GM18511 (cell line): ENCODE measurements around the gene PIK3R2.
"Not testable (repeated sequence)": the region's sequence is repeated elsewhere in the genome, so short reads cannot be mapped to it uniquely, and the experiment has no call there.

Experiments
- ATAC-seq: cut with Tn5 transposase; IDR thresholded peaks from one replicate; pipeline ENCODE4 v1.9.1; 2021; ENCODE audit warnings: mild to moderate bottlenecking, moderate library complexity; ENCODE audit not compliant: unreplicated experiment

Gene PIK3R2

GRCh38 chr19:18152442-18152816, 534 bp upstream of the PIK3R2 start:
- ATAC-seq: peak; percentile 66

DNA sequence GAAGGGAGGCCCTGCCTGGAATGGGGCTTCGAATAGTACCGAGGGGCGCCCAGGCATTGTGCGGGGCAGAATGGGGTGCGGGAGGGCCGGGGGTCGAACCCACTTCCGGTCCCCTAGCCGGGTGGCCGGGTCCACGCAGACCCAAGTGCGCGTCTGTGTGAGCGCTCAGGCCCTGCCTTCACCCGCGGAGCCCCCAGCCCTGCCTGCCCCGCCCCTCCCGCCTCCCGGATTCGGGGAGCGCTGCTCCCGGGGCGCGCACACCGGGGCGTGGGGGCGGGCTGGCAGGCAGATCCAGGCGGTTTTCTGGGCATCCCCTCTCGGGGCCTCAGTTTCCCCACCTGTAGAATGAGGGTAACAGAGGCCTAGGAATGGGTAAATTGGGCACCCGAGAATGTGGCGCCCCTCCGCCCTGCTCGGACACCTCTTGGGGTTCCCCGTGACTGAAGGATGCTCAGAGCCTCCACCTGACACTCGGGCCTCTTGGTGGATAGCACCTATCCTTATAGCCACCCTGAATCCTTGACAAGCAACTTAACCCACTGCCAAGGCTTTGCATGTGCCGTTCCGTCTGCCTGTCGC, 682 bp downstream of the PIK3R2 start:
- no peak for ATAC-seq

GRCh38 chr19:18155095-18156087, 2.4 kb downstream of the PIK3R2 start:
- ATAC-seq: no peak

DNA sequence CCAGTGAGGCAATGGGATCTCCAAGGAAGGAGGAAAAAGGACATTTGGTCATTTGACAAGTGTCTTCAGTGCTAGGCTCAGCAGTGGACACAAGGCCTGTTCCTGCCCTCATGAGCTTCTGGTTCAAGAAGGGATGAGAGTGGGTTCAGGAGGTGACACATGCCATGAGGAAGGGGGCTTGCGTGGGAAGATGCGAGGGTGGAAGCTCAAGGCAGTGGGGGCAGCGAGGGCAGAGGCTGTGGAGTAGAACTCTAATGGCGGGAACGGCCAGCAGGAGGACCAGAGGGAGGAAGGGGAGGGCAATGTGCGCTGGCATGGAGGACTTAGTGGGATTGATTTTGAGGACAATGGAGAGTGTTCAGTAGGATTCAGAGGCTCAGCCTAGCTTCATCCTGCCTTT, 3.3 kb downstream of the PIK3R2 start:
- ATAC-seq: no peak

DNA sequence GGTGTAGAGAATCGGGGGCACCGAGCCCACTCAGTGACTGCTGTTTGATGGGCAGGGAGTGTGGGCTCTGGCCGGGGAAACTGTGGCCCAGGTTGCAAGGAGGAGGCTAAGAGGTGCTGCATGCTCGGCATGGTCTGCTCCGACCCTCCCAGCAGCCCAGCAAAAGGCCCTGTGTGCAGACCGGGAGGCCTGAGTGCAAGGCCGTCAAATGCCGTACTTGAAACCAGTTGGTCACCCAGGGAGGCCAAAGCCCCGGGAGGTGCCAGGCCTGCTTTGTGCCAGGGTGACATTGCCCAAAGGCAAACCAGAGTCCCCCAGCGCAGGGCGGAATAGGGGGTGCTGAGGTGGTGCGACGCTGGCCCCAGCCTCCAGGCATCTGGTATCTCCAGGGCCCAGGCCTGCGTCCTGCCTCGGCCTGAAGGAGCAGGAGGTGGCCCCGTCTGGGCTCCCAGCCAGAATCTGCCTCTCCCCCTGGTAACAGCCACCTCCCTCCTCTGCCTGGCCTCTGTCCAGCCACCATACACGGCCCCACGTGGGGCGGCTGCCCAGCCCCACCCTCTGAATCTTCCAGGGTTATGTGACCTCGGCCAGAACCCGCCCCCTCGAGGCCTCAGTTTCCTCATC, 4.0 kb downstream of the PIK3R2 start:
- ATAC-seq: no peak

DNA sequence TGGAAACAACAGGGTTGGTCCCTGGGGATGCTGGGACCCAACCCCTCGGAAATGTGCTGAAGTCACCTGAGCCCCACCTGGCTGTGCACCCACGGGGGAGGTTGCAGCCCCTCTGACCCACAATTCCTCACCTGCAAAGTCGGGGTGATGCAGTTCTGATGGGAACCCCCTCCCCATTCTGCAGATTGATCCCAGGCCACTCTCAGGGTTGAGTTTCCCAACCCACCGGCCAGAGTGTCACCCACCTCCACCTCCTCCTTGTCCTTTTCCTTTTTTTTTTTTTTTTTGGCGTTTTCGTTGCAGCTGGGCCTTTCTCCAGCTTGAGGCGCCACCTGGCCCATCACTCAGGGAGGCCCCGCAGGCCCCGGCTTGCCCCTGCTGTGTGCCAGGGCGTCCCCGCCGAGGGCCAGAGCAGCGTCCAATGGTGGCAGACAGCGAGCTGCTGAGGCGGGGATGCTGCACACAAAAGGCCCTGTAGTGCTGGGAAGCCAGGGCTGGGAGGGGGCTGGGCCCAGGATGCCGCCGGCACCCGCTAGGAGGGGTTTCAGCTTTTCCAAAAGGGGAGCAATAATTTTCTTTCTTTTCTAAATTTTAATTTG, 4.6 kb downstream of the PIK3R2 start:
- no peak for ATAC-seq

- ATAC-seq: no peak
These were observed 5.5 kb downstream of the PIK3R2 start for GRCh38 chr19:18158467-18158866.

GRCh38 chr19:18159059-18159616, 6.2 kb downstream of the PIK3R2 start:
- ATAC-seq: not testable (repeated sequence)

- ATAC-seq: no peak
These were observed 6.8 kb downstream of the PIK3R2 start for GRCh38 chr19:18159810-18160209.

DNA sequence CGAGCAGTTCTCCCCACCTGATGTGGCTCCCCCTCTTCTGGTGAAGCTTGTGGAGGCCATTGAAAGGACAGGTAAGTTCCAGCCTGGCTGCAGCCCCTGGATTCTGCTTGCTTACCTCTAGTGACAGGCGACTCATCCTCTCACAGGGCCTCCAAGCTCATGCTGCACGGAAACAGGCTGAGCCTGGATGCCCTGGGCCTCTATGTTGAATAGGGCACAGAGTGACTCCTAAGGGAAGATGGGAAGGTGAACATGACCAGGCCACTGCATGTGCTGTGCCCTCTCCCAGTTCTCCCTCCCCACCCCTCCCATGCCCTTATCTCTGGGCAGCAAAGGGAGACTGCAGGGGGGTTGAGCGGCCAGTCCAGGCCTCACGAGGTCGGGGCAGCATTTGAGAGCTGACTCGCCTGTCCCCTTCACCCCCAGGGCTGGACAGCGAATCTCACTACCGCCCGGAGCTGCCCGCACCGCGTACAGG, 7.6 kb downstream of the PIK3R2 start:
- no peak for ATAC-seq

DNA sequence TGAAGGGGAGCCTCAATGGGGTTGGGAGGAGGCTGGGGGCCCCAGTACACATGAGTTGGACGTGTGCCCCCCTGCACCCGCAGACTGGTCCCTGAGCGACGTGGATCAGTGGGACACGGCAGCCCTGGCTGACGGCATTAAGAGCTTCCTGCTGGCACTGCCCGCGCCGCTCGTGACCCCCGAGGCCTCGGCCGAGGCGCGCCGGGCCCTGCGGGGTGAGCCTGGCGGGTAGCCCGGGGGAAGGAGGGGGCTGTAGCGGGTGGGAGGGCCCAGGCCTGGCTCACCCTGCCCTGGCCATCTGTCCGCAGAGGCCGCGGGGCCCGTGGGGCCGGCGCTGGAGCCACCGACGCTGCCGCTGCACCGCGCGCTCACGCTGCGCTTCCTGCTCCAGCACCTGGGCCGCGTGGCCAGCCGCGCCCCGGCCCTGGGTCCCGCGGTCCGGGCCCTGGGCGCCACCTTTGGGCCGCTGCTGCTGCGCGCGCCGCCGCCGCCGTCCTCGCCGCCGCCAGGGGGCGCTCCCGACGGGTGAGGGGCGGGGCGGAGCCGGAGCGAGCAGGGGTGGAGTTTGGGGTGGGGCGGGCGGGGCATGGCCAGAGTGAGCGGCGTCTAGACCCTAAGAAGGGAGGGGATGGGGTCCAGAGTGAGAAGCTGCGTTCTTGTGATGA, 8.1 kb downstream of the PIK3R2 start:
- ATAC-seq: peak; percentile 70

DNA sequence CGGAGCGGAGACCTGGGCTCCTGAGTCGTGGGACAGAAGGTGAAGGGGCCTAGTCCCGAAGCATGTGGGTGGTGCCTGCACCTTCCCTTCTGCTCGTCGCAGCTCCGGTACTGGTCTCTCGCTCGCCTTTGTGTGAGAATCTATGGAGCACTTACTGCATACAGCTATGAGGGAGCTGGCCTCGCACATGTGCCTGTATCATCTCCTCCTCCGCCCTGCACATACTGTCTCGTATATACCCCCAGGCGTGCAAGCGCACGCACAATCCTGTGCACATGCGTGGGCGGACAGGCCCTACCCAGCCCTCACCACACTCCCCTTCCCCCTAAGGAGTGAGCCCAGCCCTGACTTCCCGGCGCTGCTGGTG, 8.7 kb downstream of the PIK3R2 start:
- no peak for ATAC-seq

GRCh38 chr19:18164072-18164471, 11.1 kb downstream of the PIK3R2 start:
- no peak for ATAC-seq

- no peak for ATAC-seq
These were observed 13.0 kb downstream of the PIK3R2 start for GRCh38 chr19:18165794-18166544.

DNA sequence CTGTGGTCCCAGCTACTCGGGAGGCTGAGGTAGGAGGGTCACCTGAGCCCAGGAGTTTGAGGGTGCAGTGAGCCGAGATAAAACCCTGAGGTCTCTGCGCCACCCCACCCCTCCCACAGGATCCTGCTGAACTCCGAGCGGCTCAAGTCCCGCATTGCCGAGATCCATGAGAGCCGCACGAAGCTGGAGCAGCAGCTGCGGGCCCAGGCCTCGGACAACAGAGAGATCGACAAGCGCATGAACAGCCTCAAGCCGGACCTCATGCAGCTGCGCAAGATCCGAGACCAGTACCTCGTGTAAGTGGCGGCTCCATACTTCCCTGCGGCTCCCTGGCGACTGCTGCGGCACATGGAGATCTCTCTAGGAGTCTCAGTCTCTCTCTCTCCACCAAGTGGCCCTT, 14.0 kb downstream of the PIK3R2 start:
- no peak for ATAC-seq

GRCh38 chr19:18167975-18168645, 15.1 kb downstream of the PIK3R2 start:
- ATAC-seq: no peak

DNA sequence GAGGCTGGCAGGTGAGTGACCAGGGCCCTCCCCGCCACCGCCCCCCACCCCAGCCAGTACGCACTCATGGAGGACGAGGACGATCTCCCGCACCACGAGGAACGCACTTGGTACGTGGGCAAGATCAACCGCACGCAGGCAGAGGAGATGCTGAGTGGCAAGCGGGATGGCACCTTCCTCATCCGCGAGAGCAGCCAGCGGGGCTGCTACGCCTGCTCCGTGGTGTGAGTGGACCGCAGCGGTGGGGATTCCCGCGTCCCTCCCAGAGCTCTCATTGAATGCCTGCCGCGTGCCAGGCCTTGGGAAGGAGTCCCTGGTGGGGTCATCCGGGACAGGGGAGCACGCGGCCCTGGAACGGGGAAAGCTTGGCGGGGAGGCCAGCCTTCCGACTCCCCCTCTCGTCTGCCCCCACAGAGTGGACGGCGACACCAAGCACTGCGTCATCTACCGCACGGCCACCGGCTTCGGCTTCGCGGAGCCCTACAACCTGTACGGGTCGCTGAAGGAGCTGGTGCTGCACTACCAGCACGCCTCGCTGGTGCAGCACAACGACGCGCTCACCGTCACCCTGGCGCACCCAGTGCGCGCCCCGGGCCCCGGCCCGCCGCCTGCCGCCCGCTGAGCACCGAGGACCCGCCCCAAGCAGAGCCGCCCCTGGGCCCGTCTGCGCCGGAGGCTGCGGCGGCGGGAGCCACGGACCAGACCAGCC, 15.9 kb downstream of the PIK3R2 start:
- no peak for ATAC-seq

DNA sequence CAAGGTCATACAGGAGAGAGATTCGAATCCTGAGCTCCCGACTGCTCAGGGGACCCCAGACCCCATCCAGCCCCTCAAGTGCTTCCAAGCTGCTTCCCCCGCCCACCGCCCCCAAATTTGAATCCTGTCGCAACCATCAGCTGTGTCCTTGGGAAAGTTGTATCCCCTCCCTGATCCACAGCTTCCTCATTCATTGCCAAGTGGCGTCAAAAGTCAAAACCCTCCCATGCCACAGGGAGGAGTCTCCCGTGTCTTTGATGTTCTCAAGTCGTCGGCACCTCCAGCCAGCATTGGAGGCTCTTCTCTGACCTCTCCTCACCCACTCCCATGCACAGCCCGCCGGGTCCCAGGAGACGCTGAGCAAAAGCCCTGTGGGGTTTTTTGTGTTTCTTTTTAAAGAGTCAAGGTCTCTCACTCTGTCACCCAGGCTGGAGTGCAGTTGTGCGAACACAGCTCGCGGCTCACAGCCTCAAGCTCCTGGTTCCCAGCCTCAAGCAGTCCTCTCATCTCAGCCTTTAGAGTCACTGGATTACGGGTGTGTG, 17.8 kb downstream of the PIK3R2 start:
- no peak for ATAC-seq
